ENCODE measurements around the gene PTPRG.

The PTPRG gene

GRCh38 chr3:61774279-61774890 lies 213.0 kb downstream of the PTPRG start:
- TF ChIP-seq EP300 (IDR thresholded peaks at IDR 0.05; ENCODE audit: borderline replicate concordance) (no peak), TAF1 (IDR thresholded peaks at IDR 0.05; ENCODE audit: low read depth) (no peak), EGR1 (IDR thresholded peaks at IDR 0.05) (no peak), CREB1 (IDR thresholded peaks at IDR 0.05; ENCODE audit: low read depth) (no peak), FOXM1 (IDR thresholded peaks at IDR 0.05; ENCODE audit: borderline replicate concordance, low read depth) (no peak), NFIC (IDR thresholded peaks at IDR 0.05) (no peak), RAD21 (IDR thresholded peaks at IDR 0.05; ENCODE audit: low read depth) (no peak), ZBTB7A (IDR thresholded peaks at IDR 0.05; ENCODE audit: low read depth) (no peak), MAX (IDR thresholded peaks at IDR 0.05) (no peak), CEBPB (IDR thresholded peaks at IDR 0.05) (no peak), REST (IDR thresholded peaks at IDR 0.05; ENCODE audit: low read depth) (no peak), YY1 (IDR thresholded peaks at IDR 0.05; ENCODE audit: low read depth) (no peak), USF1 (IDR thresholded peaks at IDR 0.05) (no peak), TCF12 (IDR thresholded peaks at IDR 0.05; ENCODE audit: low read depth) (no peak), TEAD4 (IDR thresholded peaks at IDR 0.05) (no peak)

- TF ChIP-seq USF1 (IDR thresholded peaks at IDR 0.05) (no peak), YY1 (IDR thresholded peaks at IDR 0.05; ENCODE audit: low read depth) (no peak), CEBPB (IDR thresholded peaks at IDR 0.05) (no peak), REST (IDR thresholded peaks at IDR 0.05; ENCODE audit: low read depth) (no peak), RAD21 (IDR thresholded peaks at IDR 0.05; ENCODE audit: low read depth) (no peak), ZBTB7A (IDR thresholded peaks at IDR 0.05; ENCODE audit: low read depth) (no peak), FOXM1 (IDR thresholded peaks at IDR 0.05; ENCODE audit: borderline replicate concordance, low read depth) (no peak), EGR1 (IDR thresholded peaks at IDR 0.05) (no peak), TCF12 (IDR thresholded peaks at IDR 0.05; ENCODE audit: low read depth) (no peak), MAX (IDR thresholded peaks at IDR 0.05) (no peak), TAF1 (IDR thresholded peaks at IDR 0.05; ENCODE audit: low read depth) (no peak), NFIC (IDR thresholded peaks at IDR 0.05) (no peak), TEAD4 (IDR thresholded peaks at IDR 0.05) (no peak)
Measured at GRCh38 chr3:61776390-61776789, 215.0 kb downstream of the PTPRG start.

- no peak for TF ChIP-seq MAX (IDR thresholded peaks at IDR 0.05)
- TF ChIP-seq RAD21 (IDR thresholded peaks at IDR 0.05; ENCODE audit: low read depth): no peak
- TF ChIP-seq EP300 (IDR thresholded peaks at IDR 0.05; ENCODE audit: borderline replicate concordance): no peak
- no peak for TF ChIP-seq NFIC (IDR thresholded peaks at IDR 0.05)
- no peak for TF ChIP-seq CEBPB (IDR thresholded peaks at IDR 0.05)
- TF ChIP-seq EGR1 (IDR thresholded peaks at IDR 0.05): no peak
- no peak for TF ChIP-seq USF1 (IDR thresholded peaks at IDR 0.05)
- no peak for TF ChIP-seq FOXM1 (IDR thresholded peaks at IDR 0.05; ENCODE audit: borderline replicate concordance, low read depth)
- no peak for TF ChIP-seq ZBTB7A (IDR thresholded peaks at IDR 0.05; ENCODE audit: low read depth)
- no peak for TF ChIP-seq YY1 (IDR thresholded peaks at IDR 0.05; ENCODE audit: low read depth)
Measured at GRCh38 chr3:61777483-61777882, 216.1 kb downstream of the PTPRG start.

GRCh38 chr3:61778095-61778494 lies 216.7 kb downstream of the PTPRG start:
- TF ChIP-seq FOXM1 (IDR thresholded peaks at IDR 0.05; ENCODE audit: borderline replicate concordance, low read depth) (no peak), RAD21 (IDR thresholded peaks at IDR 0.05; ENCODE audit: low read depth) (peak; percentile 24; the same call in 1 of the 2 replicates), ZBTB7A (IDR thresholded peaks at IDR 0.05; ENCODE audit: low read depth) (no peak), REST (IDR thresholded peaks at IDR 0.05; ENCODE audit: low read depth) (no peak)
